HepG2 (cell line): ENCODE results near the gene ABHD1. TPM values are rescaled to one million over a fixed set of nuclear protein-coding genes. Genes with fewer than 3 reads are reported as not detected.

Experiments used
- ATAC-seq: fragments of 200-7000 bp; cut with Tn5 transposase; 3 replicates; pipeline ENCODE4 v1.9.1; 2020; ENCODE audit warnings: mild to moderate bottlenecking, moderate library complexity
- BruUV-seq: library from RNA; stranded (reverse); fragments of 400-500 nt; replicated peaks from 2 replicates; lab custom pipeline; 2021; lab: Mats Ljungman, UMichigan
- CTCF ChIA-PET: fragments of 300-600 bp; formaldehyde crosslinking; extraction: SDS; loops from one replicate; lab custom pipeline; 2021; ENCODE audit warnings: low total read pairs, inconsistent platforms, low intra/inter-chr PET ratio; lab: Yijun Ruan, JAX
- POLR2A ChIA-PET: fragments of 350-600 bp; sonication (Branson Sonifier 250); formaldehyde crosslinking; loops from one replicate; lab custom pipeline; 2020; ENCODE audit warnings: antibody characterized with exemption, inconsistent platforms; lab: Yijun Ruan, JAX
- DNase-seq: peaks from one replicate; pipeline ENCODE4 v3.0.0-alpha.2; 2015; ENCODE audit warnings: low spot score
- FAIRE-seq: peaks from 3 replicates; lab custom pipeline; 2011; peaks lifted over from hg19 to GRCh38; lab: Jason Lieb, UNC
- H2AFZ ChIP-seq: one replicate; pipeline ENCODE4 v1.6.1; 2011; ENCODE audit warnings: low read length, inconsistent platforms
- H3K27ac ChIP-seq: fragments of 300-600 bp; 3 replicates; pipeline ENCODE4 v1.8.0; 2011; ENCODE audit warnings: mixed run types, mild to moderate bottlenecking, mixed read lengths, low read length, inconsistent platforms; ENCODE audit not compliant: insufficient read depth; ENCODE audit errors: extremely low read length
- H3K27me3 ChIP-seq, 2 experiments: fragments of 200-600 bp in 1 of 2; 2 replicates in 1 of 2; 3 replicates in 1 of 2; pipeline versions ENCODE4 v1.6.0 to v1.8.0; 2011; ENCODE audit warnings: low read length in 2 of 2, mild to moderate bottlenecking in 2 of 2, moderate library complexity in 2 of 2, inconsistent platforms in 1 of 2; ENCODE audit not compliant: insufficient read depth in 2 of 2, control insufficient read depth in 1 of 2
- H3K36me3 ChIP-seq, 2 experiments: fragments of 200-600 bp in 1 of 2; replicated peaks in 1 of 2; 2 replicates in 1 of 2; 3 replicates in 1 of 2; pipeline versions ENCODE4 v1.5.1 to v1.8.0; 2011; ENCODE audit warnings: low read length in 2 of 2, inconsistent platforms in 1 of 2; ENCODE audit not compliant: insufficient read depth in 2 of 2, control insufficient read depth in 1 of 2
- H3K4me1 ChIP-seq: 2 replicates; pipeline ENCODE4 v1.5.1; 2012; ENCODE audit warnings: low read length, inconsistent platforms; ENCODE audit not compliant: insufficient read depth
- H3K4me2 ChIP-seq: 2 replicates; pipeline ENCODE4 v1.6.0; 2011; ENCODE audit warnings: low read depth, low read length, inconsistent platforms
- H3K4me3 ChIP-seq, 3 experiments: fragments of 200-600 bp in 1 of 3; sonication (generic), shearing (Covaris generic) in 1 of 3; replicated peaks in 1 of 3; 2 replicates each; pipeline ENCODE4 v1.5.1; 2011 to 2016; ENCODE audit warnings: low read length in 3 of 3, inconsistent platforms in 2 of 3, low read depth in 2 of 3, mild to moderate bottlenecking in 2 of 3, control low read depth in 1 of 3, mixed read lengths in 1 of 3; ENCODE audit not compliant: insufficient read depth in 1 of 3
- H3K79me2 ChIP-seq: one replicate; pipeline ENCODE4 v1.6.1; 2011; ENCODE audit warnings: low read length, inconsistent platforms; ENCODE audit not compliant: insufficient read depth
- H3K9ac ChIP-seq: 2 replicates; pipeline ENCODE4 v1.6.0; 2011; ENCODE audit warnings: mild to moderate bottlenecking, low read depth, low read length, inconsistent platforms; ENCODE audit not compliant: insufficient read depth
- H3K9me3 ChIP-seq: 2 replicates; pipeline ENCODE4 v1.5.1; 2012; ENCODE audit warnings: mild to moderate bottlenecking, low read length
- H4K20me1 ChIP-seq: 2 replicates; pipeline ENCODE4 v1.6.0; 2011; ENCODE audit warnings: inconsistent platforms, mild to moderate bottlenecking, low read length, moderate library complexity; ENCODE audit not compliant: insufficient read depth
- ARNTL ChIP-seq: sonication (generic); formaldehyde crosslinking; IDR thresholded peaks from 2 replicates; pipeline ENCODE4 v1.4.0; 2020; ENCODE audit warnings: mild to moderate bottlenecking, missing genetic modification reagents
- MED1 ChIP-seq: sonication (generic); formaldehyde crosslinking; IDR thresholded peaks from 2 replicates; pipeline ENCODE4 v1.4.0; 2020; ENCODE audit warnings: missing genetic modification reagents
- ZNF230 ChIP-seq: sonication (generic); formaldehyde crosslinking; IDR thresholded peaks from 2 replicates; pipeline ENCODE4 v1.4.0; 2020; ENCODE audit warnings: mild to moderate bottlenecking, missing genetic modification reagents
- WGBS: methylation state at CpG from one replicate; pipeline ENCODE4 v1.1.6; 2017; ENCODE audit warnings: low lambda C conversion rate; 5-methylcytosine and 5-hydroxymethylcytosine counted together
- in situ Hi-C: cut with HindIII; loops from 2 replicates; pipeline ENCODE4 v1.10.0; 2017; ENCODE audit warnings: low pct_unique_long_range_greater_than_20kb; ENCODE audit not compliant: extremely low pct_ligation_motif_present
- intact Hi-C: fragments of 100-400 bp; cut with micrococcal nuclease; formaldehyde crosslinking; loops from one replicate; pipeline ENCODE4 v1.10.0; 2022; ENCODE audit not compliant: unreplicated experiment
- polyA plus RNA-seq, 8 experiments: library from polyadenylated mRNA; depleted of rRNA in 3 of 8; stranded (reverse) in 7 of 8; unstranded in 1 of 8; fragments of >200 nt; fragmentation: Illumina TruSeq in 4 of 8; extraction: Trizol in 4 of 8; gene quantifications; 2 replicates each; pipeline versions ENCODE4 v1.2.1 to v1.2.3, GENCODE V29; 2011 to 2016; ENCODE audit warnings: low read depth in 4 of 8, missing spikeins in 1 of 8, mixed read lengths in 1 of 8; ENCODE audit not compliant: insufficient read depth in 1 of 8
- total RNA-seq, 5 experiments: library from RNA; depleted of rRNA; stranded (reverse); fragments of >200 nt; fragmentation: Illumina TruSeq; extraction: Trizol; gene quantifications; 2 replicates each; pipeline ENCODE4 v1.2.3, GENCODE V29; 2016; ENCODE audit warnings: low read depth in 1 of 5
- TF ChIP-seq, protein P1 (sequence below): sonication (generic); formaldehyde crosslinking; IDR thresholded peaks from 2 replicates; pipeline ENCODE4 v1.9.0; 2022; ENCODE audit warnings: missing genetic modification reagents, mild to moderate bottlenecking, borderline replicate concordance
- TF ChIP-seq, protein P2 (sequence below): sonication (generic); formaldehyde crosslinking; conservative IDR thresholded peaks from 2 replicates; pipeline ENCODE4 v1.4.0; 2020; ENCODE audit warnings: missing genetic modification reagents

ABHD1 gene
- total and polyA plus RNA-seq, 2 of the 13 experiments (the other 11 are each of a cell fraction or from before 2014, with no cell fraction given): 0.04 to 0.81 TPM

DNA sequence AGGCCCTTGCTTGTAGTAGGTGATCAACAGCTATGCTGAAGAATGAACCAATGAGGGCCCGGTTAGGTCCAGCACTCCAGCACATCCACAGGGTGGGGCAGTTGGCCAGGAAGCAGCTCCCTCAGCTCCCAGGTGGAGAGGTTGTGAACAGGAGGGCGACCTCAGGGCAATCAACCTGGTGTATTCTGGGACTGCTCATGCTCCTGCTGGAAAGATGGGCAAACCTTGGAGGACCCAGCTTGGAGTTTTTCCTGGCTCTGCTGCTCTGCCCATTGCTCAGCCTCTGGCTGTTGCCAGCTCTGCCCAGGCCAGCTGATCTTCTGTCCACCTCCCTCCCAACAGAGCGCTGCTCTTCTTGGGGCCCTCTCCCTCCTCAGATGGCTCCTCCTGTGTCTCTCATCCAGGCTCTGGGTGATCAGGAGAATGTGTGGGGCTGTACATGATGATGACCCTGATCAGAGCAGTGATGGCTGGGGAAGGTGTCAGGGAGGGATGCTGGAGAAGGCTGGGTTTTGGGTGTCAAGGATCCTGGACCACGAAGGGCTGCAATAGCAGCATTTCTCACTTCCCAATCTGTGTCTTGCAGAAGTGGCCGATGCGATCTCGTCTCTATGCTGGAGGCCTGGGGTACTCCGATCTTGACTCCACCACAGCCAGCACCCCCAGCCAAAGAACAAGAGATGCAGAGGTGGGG, 28.6 kb downstream of the ABHD1 start (continued):
- TF ChIP-seq, protein P1, sequence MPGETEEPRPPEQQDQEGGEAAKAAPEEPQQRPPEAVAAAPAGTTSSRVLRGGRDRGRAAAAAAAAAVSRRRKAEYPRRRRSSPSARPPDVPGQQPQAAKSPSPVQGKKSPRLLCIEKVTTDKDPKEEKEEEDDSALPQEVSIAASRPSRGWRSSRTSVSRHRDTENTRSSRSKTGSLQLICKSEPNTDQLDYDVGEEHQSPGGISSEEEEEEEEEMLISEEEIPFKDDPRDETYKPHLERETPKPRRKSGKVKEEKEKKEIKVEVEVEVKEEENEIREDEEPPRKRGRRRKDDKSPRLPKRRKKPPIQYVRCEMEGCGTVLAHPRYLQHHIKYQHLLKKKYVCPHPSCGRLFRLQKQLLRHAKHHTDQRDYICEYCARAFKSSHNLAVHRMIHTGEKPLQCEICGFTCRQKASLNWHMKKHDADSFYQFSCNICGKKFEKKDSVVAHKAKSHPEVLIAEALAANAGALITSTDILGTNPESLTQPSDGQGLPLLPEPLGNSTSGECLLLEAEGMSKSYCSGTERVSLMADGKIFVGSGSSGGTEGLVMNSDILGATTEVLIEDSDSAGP: peak; percentile 53; the same call in 1 of the 2 replicates
- no peak for TF ChIP-seq ARNTL (CRISPR knock-in tag)
- TF ChIP-seq, protein P2, sequence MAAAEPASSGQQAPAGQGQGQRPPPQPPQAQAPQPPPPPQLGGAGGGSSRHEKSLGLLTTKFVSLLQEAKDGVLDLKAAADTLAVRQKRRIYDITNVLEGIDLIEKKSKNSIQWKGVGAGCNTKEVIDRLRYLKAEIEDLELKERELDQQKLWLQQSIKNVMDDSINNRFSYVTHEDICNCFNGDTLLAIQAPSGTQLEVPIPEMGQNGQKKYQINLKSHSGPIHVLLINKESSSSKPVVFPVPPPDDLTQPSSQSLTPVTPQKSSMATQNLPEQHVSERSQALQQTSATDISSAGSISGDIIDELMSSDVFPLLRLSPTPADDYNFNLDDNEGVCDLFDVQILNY (CRISPR knock-in tag): no peak
- TF ChIP-seq, all 625 proteins: peak for 64

DNA sequence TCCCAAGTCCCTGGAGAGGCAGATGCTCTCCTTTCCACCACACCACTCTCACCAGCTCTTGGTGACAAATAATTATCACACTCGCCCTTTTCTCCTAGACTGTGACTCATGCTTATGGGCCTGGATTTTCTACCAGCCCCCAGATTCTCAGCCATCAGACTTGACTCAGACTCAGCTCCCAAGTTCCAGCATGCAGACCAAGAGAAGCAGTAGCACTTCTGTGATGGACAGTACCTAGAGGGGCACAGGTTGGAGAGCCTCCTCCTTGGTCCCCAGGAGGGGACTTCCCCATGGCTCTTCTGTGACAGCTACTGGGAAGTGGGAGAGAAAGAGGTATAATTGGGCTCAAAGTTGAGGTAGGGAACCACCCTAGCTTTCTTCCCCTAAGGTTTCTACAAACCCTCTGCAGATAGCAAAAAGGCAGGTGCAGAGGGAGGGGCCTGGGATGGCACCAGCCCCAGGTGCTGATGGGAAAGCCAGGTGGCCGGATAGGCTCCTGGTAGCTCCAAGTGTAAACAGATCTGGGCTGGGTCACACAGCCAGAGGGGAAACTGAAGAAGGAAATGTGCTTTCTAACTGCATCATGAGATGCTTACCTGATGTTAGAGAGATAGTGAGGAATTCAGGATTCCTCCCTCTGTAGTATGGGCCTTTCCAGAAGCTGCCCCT, 29.3 kb downstream of the ABHD1 start:
- Histone ChIP-seq H3K4me3 (no peak overlapping the region), H3K4me1 (peaks cover 69% of the 10 kb centered on the region), H3K4me2 (no peak overlapping the region), H3K27ac (no peak overlapping the region), H2AFZ (no peak overlapping the region), H3K79me2 (no peaks in the 10 kb centered on the region), H3K36me3 (no peaks in the 10 kb centered on the region), H3K9me3 (no peaks in the 10 kb centered on the region), H4K20me1 (no peaks in the 10 kb centered on the region), H3K9ac (no peak overlapping the region), H3K27me3 (peaks cover 0 to 2% of the 10 kb centered on the region in 2 experiments; a peak in 2 of 5 replicates)
- ChIA-PET POLR2A (interaction anchor here (1.1 kb wide), 1 partner anchor 38 kb away, joined by 9 read pairs; no protein-coding TSS in a partner anchor), CTCF (interaction anchor here (2.5 kb wide), 1 partner anchor 39 kb away, joined by 22 read pairs; no protein-coding TSS in a partner anchor)
- no peak for TF ChIP-seq ZNF230
- 0 out of 2 replicates have a peak, but pooled peaks have one; percentile 10 for TF ChIP-seq MED1 (CRISPR knock-in tag)
- ATAC-seq (no peak), FAIRE-seq (no peak), DNase-seq (no peak)
- intact Hi-C loops (loop anchor here (1.0 to 2.0 kb wide), 2 partner anchors 18 to 38 kb away; no protein-coding TSS in a partner anchor), in situ Hi-C loops (loop anchor here (5.0 kb wide), 1 partner anchor 34 kb away; no protein-coding TSS in a partner anchor)
- WGBS: 78% methylated on average over 2 of the region's 2 CpGs
- BruUV-seq: no TSS peak
